NOMO-1 treated with DMSO at 0.1 percent for 48 hours (cell line): ENCODE results near the gene CPNE2.
"Not testable (repeated sequence)": the region's sequence is repeated elsewhere in the genome, so short reads cannot be mapped to it uniquely, and the experiment has no call there.

Source experiments
- DNase-seq: peaks from one replicate; lab custom pipeline; 2025; ENCODE audit not compliant: unreplicated experiment; lab: John Stamatoyannopoulos, UW

Gene CPNE2

DNA sequence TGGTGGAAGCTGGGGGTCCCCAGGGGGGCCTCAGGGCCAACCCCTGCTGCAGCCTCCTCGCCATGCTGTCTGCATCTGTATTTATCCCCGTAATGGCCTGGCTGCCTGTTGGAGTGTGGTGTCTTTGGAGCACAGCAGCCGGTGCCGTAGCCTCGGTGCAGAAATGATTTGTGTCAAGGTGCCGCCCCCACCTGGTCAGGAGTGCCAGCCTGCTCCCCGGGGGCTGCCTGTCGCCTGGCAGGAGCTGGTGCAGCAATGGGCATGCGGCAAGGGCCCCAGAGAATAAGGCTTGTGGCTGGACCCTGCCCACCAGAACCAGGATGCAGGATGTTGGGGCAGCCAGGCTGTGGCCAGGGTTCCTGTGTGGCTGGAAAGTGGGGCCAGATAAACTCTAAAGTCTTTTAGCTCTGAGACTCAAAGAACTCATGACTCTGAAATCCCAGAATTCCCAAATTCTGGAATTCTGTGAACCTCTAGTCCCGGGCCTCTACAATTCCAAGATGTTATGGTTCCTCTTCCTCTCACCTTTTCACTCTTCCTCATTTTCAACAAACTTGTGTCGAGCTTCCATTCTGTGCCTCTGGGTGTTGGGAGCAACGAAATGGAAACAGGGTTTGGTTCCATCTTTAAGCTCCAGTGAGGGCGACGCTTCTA, 5.9 kb downstream of the CPNE2 start:
- DNase-seq = no peak

- not testable (repeated sequence) for DNase-seq
Observed at GRCh38 chr16:57099965-57100364, 7.6 kb downstream of the CPNE2 start.

DNA sequence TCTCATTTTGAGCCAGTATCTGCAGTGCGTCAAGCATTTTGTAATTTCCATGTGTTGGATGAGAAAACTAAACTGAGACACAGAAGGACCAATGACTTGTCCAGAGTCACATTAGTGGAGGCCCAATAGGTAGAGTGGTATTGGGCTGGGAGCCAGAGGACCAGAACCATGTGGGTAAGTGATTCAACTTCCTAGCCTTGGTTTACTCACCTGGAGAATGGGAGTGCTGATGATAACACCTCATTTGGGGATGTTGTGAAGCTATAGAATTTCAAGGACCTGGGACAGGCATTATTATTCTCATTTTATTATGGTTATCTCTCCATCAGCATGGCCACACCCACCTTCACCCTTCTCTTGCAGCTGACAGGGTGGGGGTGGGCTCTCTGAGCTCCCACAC, 8.1 kb downstream of the CPNE2 start:
- no peak for DNase-seq

DNA sequence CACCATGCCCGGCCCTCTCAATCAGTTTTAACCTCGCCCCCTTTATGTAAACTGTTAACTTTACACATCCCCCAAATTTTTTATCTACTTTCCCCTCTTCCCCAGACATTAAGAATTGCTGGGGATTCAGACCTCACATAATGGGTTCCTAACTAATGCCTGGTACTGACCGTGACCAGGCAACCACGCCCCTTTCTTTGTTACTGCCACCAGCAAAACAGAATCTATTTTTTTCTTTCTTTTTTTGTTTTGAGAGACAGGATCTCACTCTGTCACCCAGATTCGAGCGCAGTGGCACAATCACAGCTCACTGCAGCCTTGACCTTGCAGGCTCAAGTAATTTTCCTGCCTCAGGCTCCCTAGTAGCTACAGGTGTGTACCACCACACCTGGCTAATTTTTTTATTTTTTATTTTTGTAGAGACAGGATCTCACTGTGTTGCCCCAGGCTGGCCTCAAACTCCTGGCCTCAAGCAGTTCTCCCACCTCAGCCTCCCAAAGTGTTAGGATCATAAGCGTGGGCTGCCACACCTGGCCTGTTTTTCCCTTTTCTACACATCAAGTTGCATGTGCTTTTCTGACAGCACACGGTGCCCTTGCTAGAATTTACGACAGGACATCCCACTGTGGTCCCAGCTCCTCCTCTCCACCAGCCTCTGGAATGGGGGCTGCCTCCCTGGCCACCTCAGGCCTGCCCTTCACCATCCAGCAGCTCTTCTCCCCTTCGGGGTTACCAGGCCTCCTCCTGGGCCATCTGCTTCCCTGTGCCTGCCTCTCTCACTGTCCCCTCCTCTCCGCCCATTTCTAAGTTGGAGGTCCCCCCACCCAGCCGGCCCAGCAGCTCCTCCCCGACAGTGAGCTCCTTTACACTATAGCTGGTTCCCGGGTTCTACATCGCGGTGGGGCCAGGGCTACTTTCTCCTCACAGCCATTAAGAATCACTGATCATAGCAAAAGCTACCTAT, 10.8 kb downstream of the CPNE2 start:
- DNase-seq = no peak

GRCh38 chr16:57104706-57105105, 12.3 kb downstream of the CPNE2 start:
- DNase-seq = no peak

DNA sequence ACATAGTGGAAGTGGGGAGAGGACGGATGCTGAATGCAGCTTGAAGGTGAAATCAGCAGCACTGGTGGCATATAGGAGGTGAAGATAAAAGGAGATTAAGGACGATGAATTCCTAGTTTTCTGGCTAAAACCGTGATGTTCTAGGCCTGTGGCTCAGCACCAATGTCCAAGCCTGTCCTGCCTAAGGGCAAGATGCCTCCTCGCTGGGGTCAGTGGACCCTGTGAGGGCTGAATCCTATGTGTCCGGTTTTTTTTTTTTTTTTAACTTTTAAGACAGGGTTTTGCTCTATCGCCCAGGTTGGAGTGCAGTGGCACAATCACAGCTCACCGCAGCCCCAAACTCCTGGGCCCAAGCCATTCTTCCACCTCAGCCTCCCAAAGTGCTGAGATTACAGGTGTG, 12.8 kb downstream of the CPNE2 start:
- DNase-seq = no peak

GRCh38 chr16:57106767-57107166, 14.4 kb downstream of the CPNE2 start:
- no peak for DNase-seq

DNA sequence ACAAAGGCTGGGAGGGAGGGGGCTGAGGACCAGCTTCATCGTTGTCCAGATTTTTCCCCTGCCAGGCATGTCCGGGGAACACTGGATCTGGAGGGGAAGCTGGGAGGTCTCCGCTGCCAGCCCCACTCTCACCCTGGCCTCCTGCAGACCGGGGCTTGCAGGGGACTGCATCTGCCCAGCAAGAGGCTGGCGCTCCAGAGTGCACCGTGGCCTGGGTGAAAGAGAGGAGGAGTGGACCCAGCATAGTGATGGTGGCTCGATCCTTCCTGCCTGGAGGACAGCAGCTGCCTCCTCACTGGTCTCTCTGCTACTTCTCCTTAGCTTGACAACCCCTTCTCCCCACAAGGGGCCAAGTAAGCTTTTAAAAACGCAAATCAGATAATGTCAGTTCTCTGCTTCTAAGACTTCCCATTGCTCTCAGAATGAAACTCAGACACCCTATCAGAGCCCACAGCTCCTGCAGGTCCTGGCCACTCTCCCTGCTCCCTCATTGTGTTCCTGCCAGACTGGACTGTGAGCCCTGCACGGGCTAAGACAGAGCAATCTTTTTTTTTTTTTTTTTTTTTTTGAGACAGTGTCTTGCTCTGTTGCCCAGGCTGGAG, 15.0 kb downstream of the CPNE2 start:
- no peak for DNase-seq

- DNase-seq = no peak
Observed at GRCh38 chr16:57108432-57108831, 16.0 kb downstream of the CPNE2 start.

DNA sequence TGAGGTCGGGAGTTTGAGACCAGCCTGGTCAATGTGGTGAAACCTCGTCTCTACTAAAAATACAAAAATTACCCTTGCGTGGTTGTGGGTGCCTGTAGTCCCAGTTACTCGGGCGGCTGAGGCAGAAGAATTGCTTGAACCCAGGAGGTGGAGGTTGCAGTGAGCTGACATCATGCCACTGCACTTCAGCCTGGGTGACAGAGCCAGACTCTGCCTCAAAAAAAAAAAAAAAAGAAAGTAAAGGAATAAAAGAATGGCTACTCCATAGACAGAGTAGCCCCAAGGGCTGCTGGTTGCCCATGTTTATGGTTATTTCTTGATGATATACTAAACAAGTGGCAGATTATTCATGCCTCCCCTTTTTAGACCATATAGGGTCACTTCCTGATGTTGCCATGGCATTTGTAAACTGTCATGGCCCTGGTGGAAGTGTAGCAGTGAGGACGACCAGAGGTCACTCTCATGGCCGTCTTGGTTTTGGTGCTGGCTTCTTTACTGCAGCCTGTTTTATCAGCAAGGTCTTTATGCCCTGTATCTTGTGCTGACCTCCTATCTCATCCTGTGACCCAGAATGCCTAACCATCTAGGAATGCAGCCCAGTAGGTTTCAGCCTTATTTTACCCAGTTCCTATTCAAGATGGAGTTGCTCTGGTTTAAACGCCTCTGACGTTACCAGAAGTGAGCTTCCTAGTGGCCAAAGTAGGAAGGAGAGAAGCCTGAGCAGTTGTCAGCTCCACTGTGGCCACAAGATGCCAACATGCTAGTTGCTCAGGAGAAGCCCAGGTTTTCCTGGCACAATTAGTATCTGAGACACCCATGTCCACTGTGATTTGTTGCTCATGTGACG, 17.1 kb downstream of the CPNE2 start:
- DNase-seq = not testable (repeated sequence)

- DNase-seq = no peak
Observed at GRCh38 chr16:57110937-57111336, 18.6 kb downstream of the CPNE2 start.

- no peak for DNase-seq
Observed at GRCh38 chr16:57111420-57111819, 19.0 kb downstream of the CPNE2 start.

- DNase-seq = no peak
Observed at GRCh38 chr16:57112403-57113041, 20.1 kb downstream of the CPNE2 start.

DNA sequence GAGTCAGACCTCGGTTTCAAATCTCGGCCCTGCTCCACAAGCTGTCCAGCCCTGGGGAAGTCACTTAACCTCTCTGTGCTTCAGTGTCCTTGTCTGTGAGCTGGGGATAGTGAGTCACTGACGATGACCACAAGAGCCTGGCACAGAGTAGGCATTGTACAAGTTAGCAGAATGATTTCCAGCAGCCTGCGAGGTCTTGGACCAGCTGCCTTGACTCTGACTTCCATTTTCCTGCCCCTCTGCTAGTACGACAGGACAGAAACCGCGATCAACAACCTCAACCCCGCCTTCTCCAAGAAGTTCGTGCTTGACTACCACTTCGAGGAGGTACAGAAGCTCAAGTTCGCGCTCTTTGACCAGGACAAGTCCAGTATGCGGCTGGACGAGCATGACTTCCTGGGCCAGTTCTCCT, 20.7 kb downstream of the CPNE2 start:
- DNase-seq = no peak

DNA sequence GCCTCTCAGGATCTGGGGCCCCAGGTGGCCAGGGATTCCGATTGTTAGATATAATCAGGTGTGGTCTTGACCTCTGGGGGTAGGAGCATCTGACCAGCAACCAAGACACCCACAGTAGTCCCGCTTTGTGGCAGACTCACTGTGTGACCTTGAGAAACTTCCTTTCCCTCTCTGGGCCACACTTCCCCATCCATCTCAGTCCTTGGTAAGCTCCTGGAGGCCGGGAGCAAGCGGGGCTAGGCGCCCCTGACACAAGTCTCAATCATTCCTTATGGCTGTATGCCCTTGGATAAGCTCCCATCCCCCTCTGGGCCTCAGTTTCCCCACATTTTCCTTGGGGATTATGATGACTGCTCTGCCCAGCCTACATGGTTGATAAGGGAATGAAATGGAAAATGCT, 21.3 kb downstream of the CPNE2 start:
- DNase-seq = no peak

- DNase-seq = no peak
Observed at GRCh38 chr16:57115168-57115513, 22.8 kb downstream of the CPNE2 start.

DNA sequence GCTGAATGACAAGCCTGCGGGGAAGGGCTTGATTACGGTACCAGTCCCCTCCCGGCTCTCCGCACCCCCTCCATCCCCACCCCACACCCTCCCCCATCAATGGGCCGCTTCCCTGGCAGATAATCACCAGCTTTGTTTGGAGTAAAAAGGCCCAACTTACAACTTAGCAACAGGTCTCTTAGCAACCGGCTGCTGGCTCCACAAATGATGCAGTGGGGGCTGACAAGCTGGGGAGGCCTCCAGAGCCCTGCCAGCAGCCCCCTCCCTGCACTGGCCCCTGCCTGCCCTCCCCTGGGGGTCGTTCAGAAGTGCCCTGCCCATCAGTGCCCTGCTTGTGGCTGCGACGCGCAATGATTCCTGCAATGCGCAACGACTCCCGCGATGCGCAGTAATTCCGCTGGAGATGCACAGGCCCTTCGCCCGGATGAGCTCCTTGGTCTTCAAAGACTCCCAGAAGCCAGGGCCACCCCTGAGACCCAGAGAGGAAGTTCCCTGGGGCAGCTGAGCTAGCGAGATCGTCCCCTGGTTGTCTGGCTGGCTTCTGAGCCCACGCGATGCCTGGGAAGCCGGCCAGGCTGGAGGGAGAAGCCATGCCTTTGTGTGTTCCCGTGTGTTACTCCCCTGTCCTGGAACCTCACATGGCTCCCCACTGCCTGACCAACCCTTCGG, 23.3 kb downstream of the CPNE2 start:
- DNase-seq = no peak

DNA sequence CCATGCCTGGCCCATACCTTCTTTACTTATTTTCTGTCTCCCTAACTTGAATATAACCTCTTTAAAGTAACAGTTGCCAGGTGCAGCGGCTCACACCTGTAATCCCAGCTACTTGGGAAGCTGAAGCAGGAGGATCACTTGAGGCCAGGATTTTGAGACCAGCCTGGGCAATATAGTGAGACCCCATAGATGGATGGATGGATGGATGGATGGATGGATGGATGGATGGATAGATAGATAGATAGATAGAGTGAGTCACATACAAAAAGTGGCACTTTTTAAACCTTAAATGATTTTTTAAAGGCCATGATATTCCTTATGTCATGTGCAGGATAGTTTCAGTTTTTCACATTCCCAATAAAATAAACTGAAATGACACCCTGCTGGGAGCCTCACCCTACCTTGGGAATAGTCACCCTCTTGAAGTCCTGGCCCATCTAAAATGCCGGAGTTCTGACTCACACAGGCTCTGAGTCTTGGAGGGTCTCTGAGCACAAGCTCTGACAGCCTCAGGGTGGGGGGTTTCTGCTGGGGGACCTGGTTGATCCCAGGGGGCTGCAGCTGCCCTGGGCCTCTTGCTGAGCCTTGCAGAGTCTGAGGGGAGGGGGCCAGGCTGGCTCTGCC, 26.2 kb downstream of the CPNE2 start:
- no peak for DNase-seq

- DNase-seq = no peak
Observed at GRCh38 chr16:57123216-57123973, 31.0 kb downstream of the CPNE2 start.
